Activated CD4-positive, CD25-positive, alpha-beta regulatory T cell treated with anti-CD3 and anti-CD28 coated beads, Interleukin-2, amount 50 U/mL, for 16 hours (primary cell): ENCODE results near the gene PPP2R5D.
"Not testable (repeated sequence)": the region's sequence is repeated elsewhere in the genome, so short reads cannot be mapped to it uniquely, and the experiment has no call there.

Experiments
- DNase-seq: peaks from one replicate; pipeline ENCODE4 v3.0.0-alpha.2; 2020; ENCODE audit warnings: low read depth, low spot score

Gene PPP2R5D

DNA sequence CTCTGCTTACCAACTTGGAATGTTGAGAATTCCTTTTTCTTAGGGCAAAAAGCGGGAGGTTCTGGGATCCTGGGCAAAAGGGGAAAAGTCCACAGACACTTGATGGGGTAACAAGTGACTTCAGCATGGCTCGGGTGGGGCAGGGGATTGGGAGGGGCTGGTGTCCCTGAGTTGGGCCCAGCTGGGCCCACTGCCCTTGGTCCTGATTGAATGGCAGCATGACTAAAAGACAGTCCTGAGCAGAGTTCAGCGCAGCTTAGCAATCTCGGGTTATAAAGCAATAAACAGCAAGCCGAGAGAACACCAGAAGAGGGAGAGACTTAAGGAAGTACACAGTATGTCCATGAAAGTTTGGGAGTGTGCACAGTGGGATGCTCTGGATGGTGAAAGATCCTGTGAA lies 5.6 kb downstream of the PPP2R5D start:
- no peak for DNase-seq

GRCh38 chr6:42993445-42993844 lies 9.1 kb downstream of the PPP2R5D start:
- no peak for DNase-seq

GRCh38 chr6:42996513-42996912 lies 12.1 kb downstream of the PPP2R5D start:
- DNase-seq: no peak

DNA sequence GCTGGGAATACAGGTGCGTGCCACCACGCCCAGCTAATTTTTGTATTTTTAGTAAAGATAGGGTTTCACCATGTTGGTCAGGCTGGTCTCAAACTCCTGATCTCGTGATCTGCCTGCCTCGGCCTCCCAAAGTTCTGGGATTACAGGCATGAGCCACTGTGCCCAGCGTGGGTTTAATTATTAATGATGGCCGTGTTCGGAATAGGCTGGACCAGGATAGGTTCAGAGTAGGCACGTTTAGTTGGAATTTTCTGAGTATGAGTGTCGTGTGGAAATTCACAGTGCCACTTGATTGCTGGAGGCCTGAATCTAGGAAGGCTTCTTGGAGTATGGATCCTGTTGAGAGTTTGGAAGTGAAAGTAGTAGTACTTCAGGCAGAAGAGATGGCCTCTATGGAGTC lies 13.8 kb downstream of the PPP2R5D start:
- not testable (repeated sequence) for DNase-seq

- DNase-seq: no peak
These were observed 17.5 kb downstream of the PPP2R5D start for GRCh38 chr6:43001843-43002242.

DNA sequence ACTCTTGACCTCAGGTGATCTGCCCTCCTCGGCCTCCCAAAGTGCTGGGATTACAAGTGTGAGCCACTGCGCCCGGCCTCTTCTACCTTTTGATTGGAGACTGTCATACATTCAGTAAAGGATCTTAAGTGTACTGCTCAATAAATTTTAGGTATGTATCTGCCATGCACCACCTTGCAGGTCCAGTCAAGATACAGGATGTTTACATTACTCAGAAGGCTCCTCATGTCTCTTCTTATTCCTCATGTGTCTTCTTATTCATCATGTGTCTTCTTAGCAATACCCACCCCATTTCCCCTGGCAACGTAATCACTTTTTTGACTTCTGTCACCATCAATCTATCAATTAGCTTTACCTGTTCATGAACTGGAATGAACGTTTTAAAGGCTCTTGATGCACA lies 21.5 kb downstream of the PPP2R5D start:
- no peak for DNase-seq

DNA sequence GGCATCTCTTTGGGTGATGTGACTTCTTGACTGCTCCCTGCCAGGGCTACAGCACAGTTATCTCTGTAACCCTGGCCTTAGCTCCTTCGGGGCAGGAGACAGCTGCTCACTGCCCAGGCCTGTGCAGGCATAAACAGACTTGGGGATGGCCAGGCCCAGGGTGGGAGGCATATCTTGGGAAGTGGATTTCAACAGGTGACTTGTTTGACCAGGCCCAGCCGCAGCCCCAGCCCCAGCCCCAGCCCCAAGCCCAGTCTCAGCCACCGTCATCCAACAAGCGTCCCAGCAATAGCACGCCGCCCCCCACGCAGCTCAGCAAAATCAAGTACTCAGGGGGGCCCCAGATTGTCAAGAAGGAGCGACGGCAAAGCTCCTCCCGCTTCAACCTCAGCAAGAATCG lies 21.9 kb downstream of the PPP2R5D start:
- DNase-seq: no peak

DNA sequence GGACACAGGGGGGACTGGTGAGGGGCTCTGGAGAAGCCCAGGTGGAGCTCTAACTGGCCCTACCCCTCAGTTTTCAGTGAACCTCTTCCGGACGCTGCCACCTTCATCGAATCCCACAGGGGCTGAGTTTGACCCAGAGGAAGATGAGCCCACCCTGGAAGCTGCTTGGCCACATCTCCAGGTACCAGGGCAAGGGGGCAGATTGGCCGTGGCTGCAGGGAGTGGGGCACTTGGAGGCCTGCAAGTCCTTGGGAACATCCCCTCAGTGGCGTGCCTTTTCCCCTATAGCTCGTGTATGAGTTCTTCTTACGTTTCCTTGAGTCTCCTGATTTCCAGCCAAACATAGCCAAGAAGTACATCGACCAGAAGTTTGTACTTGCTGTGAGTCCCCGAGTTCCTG lies 22.8 kb downstream of the PPP2R5D start:
- no peak for DNase-seq

DNA sequence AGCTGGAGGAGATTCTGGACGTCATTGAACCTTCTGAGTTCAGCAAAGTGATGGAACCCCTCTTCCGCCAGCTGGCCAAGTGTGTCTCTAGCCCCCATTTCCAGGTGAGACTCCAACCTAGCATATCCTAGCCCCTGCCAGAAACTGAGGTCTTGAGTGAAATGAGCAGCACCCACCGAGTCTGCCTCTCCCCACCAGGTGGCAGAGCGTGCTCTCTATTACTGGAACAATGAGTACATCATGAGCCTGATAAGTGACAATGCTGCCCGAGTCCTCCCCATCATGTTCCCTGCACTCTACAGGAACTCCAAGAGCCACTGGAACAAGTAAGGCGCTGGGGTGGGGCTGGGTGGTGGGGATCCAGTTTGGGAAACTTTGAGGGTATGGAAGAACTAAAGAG lies 24.8 kb downstream of the PPP2R5D start:
- no peak for DNase-seq

GRCh38 chr6:43011207-43011606 lies 26.8 kb downstream of the PPP2R5D start:
- no peak for DNase-seq

DNA sequence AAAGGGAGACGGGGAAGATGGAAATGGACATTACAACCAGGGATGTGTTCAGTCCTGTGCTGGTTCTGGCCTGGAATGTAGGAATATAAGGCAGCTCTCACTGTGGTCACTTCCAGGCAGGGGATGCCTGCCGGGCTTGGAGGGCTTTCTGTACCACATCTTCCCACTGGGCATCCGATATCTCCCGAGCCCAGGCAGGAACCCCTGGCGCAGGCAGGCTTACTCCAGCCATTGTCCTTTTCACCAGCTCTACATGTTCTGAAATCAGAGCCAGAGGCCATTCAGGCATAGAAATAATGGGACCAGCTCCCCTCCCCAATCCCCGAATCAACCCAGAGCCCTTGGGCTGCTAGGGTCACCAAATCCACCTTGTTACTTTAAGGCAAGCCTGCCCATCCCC lies 28.0 kb downstream of the PPP2R5D start:
- no peak for DNase-seq

GRCh38 chr6:43013097-43013842 lies 28.9 kb downstream of the PPP2R5D start:
- DNase-seq: no peak

DNA sequence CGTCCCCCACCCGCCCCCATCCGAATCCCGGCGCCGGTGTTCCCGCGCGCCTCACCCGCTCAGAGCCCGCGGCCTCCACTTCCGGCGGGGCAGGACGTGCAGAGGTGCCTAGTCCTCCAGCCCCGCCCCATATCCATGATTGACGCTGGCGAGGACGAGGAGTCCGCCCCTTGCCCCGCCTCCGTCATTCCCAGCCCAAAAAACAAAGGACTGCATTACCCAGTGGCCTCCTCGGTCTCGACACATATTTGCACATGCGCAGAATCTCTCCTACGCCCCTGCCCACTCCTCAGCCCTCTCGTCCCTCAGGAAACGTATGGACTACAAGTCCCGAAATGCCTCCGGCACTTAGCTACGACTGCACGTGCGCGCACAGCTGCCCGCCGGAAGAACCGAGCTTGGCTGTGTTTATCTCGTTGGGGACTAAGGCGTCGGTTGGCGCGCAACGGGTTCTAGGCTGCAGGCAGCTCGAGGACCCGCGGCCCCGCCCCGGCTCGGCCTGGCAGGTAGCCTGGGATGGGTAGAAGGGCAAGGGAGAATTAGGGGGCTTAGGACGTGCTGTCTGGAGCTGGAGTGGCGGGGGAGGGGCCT lies 29.6 kb downstream of the PPP2R5D start, which contains the start of the genes KLHDC3 and MEA1:
KLHDC3 (plus strand) TSS at position 407 of the 591 bp plus-strand sequence. CDS start 2,944 bp downstream, outside the sequence.
MEA1 (minus strand) TSS at position 104 of the 591 bp plus-strand sequence. CDS start 133 bp downstream, outside the sequence.
- DNase-seq: peak; percentile 96

DNA sequence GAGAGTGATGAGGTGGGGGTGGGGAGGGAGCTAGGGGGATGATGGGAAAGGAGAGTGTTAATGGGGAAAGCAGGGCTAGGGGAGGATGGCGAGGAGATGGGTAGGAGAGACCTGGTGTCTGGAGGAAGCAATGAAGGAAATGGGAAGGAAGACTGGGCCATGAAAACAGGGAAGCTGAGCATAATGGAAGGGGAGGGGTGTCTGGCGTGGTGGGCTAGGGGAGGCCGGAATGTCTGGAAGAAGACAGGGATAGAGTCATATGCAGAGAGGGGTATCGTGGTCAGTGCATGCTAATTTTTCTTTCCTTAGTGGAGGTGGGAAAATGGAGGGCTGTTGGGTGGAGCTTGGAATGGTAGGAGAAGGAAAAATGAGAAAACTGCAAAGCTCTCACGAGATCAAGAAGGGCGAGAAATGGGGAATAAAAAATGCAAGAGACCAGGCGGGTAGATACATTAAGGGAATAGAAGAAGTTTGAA lies 30.1 kb downstream of the PPP2R5D start:
- DNase-seq: no peak

DNA sequence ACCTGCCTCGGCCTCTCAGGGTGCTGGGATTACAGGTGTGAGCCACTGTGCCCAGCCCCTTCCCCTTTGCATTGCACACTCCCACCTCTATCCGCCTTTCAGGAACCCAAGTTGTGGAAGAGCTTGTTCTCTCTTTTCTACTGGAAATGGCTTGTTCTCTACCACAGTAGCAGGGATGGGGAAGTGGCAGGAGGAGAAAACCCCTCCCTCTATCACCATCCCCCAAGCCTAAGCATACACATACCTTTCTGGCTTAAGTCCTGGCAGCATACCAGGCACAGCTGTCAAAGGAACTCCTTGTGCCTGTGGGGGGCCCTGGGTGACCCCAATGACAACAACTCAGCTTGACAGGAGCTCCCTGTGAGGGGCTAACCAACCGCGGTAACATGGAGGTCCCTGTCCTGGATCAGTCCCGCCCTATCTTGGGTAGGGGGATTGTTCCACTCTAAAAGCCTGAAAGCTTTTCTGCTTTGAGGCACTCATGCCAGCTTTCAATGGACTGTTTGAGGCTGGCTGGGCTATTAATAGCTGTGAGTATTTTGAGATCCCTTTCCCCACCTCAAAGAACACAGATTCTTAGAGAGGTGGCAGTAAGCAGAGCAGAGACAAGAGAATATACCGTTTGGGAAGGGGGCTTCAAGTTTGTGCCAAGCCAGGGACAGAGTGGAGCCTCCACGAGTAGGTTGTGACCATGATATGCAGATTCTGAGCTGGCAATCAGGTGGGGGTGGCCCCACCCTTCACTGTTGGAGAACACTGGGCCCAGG lies 32.0 kb downstream of the PPP2R5D start:
- DNase-seq: no peak

DNA sequence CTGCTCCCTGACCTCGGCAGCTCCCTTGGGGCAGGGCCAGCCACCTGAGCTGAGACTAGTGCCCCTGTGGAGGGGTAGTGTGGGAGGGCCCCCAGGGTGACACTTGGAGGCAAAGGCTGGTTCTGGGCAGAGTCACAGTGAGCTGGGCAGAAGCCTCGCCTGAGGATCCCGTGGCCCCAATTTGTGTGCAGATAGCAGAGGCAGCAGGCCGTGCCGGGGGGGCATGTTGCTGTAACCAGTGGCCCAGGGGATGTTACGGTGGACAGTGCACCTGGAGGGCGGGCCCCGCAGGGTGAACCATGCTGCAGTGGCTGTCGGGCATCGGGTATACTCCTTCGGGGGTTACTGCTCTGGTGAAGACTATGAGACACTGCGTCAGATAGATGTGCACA lies 32.6 kb downstream of the PPP2R5D start:
- no peak for DNase-seq

- DNase-seq: no peak
These were observed 34.8 kb downstream of the PPP2R5D start for GRCh38 chr6:43019152-43019551.

DNA sequence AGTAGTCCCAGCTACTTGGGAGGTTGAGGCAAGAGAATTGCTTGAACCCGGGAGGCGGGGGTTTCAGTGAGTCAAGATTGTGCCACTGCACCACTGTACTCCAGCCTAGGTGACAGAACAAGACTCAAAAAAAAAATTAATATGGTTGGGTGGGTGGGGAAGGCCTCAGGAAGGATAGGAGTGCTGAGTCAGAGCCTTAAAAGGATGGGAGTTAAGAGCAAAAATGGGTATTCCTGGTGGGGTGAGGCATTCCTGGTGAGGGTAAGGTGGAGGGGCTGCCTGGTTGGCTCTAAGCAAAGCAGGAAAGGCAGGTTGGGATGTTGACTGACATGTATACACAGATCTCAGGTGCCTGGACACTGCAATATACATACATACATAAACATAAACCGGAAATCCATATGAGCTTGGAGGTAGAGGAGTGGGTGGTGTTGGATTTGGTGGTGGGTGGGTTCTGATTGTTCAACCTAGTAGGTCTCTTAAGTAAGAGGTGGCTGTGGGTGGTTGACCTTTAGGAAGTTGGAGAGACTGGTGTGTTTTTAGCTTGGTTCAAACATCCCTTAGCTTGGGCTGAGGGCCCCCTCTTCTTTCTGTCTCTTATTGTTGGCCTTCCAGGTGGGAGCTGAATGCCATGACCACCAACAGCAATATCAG lies 35.8 kb downstream of the PPP2R5D start:
- no peak for DNase-seq

- no peak for DNase-seq
These were observed 36.5 kb downstream of the PPP2R5D start for GRCh38 chr6:43020847-43021246.

- DNase-seq: peak; percentile 47
These were observed 37.1 kb downstream of the PPP2R5D start, which contains the start of gene RRP36 for GRCh38 chr6:43021270-43022047. Gene RRP36, plus strand, starts transcription at chr6:43021623. Its CDS starts 32 bp downstream, at chr6:43021655.

DNA sequence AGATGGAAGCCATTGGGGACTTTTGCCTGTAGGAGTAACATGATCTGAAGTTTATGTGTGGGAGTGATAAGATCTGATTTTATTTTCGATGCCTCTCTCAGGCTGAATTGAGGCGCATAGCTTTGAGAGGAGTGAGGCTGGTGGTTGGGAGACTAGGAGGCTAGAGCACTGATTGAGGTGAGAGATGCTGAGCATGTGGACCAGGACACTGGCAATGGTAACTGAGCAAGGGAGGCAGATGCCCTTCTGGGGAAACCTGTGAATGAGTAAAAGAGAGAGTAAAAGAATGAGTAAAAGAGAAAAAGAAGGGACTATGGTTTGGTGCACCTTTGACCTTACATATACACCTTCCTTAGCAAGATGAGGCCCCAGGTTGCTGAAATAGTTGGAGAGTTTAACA lies 40.1 kb downstream of the PPP2R5D start:
- DNase-seq: no peak
